AG09319 (cell line): Measurements from ENCODE around the gene NFXL1.

Experiments used
- DNase-seq: peaks from one replicate; pipeline ENCODE4 v3.0.0-alpha.2; 2010; ENCODE audit warnings: low read depth; ENCODE audit errors: extremely low read depth
- CTCF ChIP-seq: IDR thresholded peaks from 2 replicates; pipeline ENCODE4 v1.5.1; 2011; ENCODE audit warnings: low read depth, mild to moderate bottlenecking, inconsistent platforms, low read length, moderate library complexity

Gene NFXL1

DNA sequence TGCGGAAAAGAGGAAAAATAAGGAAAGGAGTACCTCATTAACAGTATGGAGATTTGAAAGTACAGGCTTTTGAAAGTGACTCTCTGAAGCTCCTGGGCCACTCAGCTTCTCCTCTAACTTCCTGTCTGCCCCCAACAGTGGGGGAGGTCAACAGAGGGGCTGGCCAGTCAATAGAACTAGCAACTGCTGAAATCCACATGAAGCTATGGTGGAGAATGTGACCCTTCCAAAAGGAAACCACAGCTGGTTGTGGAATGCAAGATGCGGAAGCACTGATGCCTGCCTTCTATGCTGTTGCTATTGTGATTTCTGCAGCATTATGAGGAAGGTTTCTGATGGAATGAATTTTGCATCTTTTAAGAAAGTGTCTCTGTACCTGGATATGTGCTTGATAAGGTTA, 78.9 kb downstream of the NFXL1 start:
- no peak for TF ChIP-seq CTCF
- DNase-seq = no peak

GRCh38 chr4:47831026-47831679, 83.2 kb downstream of the NFXL1 start:
- TF ChIP-seq CTCF = no peak
- no peak for DNase-seq

- DNase-seq = no peak
- TF ChIP-seq CTCF = no peak
Measured at GRCh38 chr4:47830265-47831025, 83.9 kb downstream of the NFXL1 start.

- TF ChIP-seq CTCF = no peak
- no peak for DNase-seq
Measured at GRCh38 chr4:47829438-47829837, 84.9 kb downstream of the NFXL1 start.

GRCh38 chr4:47827343-47828047, 86.9 kb downstream of the NFXL1 start:
- no peak for DNase-seq
- TF ChIP-seq CTCF = no peak

DNA sequence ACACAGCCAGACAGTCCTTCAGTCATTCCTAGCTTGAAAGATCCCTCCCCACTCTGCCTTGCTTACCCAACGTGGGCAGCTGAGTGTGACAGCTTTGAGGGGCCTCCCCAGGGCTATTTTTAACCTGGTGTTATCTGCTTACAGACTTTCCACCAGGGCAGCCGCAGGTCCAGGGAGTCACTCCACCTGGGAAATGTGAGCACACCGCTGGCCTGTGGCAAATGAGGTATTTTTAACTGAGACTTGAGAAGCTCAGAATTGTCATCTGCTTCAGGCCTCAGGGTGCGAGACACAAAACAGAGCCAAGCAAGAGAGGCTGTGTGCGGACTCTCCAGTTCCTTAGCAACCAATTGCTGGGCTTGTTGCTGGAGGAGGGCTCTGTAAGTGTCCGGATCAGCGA, 89.5 kb downstream of the NFXL1 start:
- DNase-seq = no peak
- no peak for TF ChIP-seq CTCF

- TF ChIP-seq CTCF = no peak
- DNase-seq = no peak
Measured at GRCh38 chr4:47819178-47819577, 95.2 kb downstream of the NFXL1 start.
